Breast epithelium (tissue), 4 donors: ENCODE measurements around the gene PTPRA. TPM values are rescaled to one million over a fixed set of nuclear protein-coding genes. Genes with fewer than 3 reads are reported as not detected.

Experiments used
- DNase-seq, 2 donors: peaks; one replicate each; pipeline ENCODE4 v3.0.0-alpha.2; 2019; ENCODE audit warnings: low spot score in 2 of 2
- H3K27ac ChIP-seq, 2 donors: fragments of 200-600 bp; sonication (generic) in 1 of 2; one replicate each; pipeline ENCODE4 v1.5.1; 2016 to 2019; ENCODE audit warnings: mild to moderate bottlenecking in 1 of 2
- H3K27me3 ChIP-seq, 2 donors: fragments of 200-600 bp; sonication (generic) in 1 of 2; one replicate each; pipeline versions ENCODE4 v1.5.1 to v1.6.0; 2017 to 2019; ENCODE audit warnings: control low read depth in 1 of 2, mild to moderate bottlenecking in 1 of 2
- H3K36me3 ChIP-seq: fragments of 200-600 bp; one replicate; pipeline ENCODE4 v1.5.1; 2019
- H3K4me1 ChIP-seq, 2 donors: fragments of 200-600 bp; sonication (generic); one replicate each; pipeline ENCODE4 v1.5.1; 2016 to 2019; ENCODE audit warnings: control low read depth in 1 of 2
- H3K4me3 ChIP-seq, 3 donors: fragments of 200-600 bp; sonication (generic); 1 replicate in 2 of 3; 2 replicates in 1 of 3; pipeline ENCODE4 v1.5.1; 2016 to 2019; ENCODE audit warnings: mild to moderate bottlenecking in 3 of 3, moderate library complexity in 2 of 3
- H3K9me3 ChIP-seq, 2 donors: fragments of 200-600 bp; sonication (generic) in 1 of 2; one replicate each; pipeline ENCODE4 v1.5.1; 2016 to 2019; ENCODE audit warnings: control low read depth in 1 of 2
- CTCF ChIP-seq, 3 donors: fragments of 450-650 bp; IDR thresholded peaks; one replicate each; pipeline ENCODE4 v1.5.1; 2016 to 2017; ENCODE audit warnings: antibody characterized with exemption in 3 of 3, mild to moderate bottlenecking in 3 of 3, moderate library complexity in 3 of 3
- POLR2A ChIP-seq: fragments of 450-650 bp; IDR thresholded peaks from one replicate; pipeline ENCODE4 v1.6.1; 2016; ENCODE audit warnings: antibody characterized with exemption, mild to moderate bottlenecking, moderate library complexity
- POLR2AphosphoS5 ChIP-seq, 3 donors: sonication (generic); formaldehyde crosslinking; IDR thresholded peaks; one replicate each; pipeline ENCODE4 v1.6.1; 2017; ENCODE audit warnings: antibody characterized with exemption in 3 of 3
- intact Hi-C: fragments of 100-400 bp; cut with DNase I; formaldehyde crosslinking; loops from one replicate; pipeline ENCODE4 v1.15.1; 2023; ENCODE audit warnings: low total_unique reads
- total RNA-seq, 3 donors: library from RNA; depleted of rRNA; stranded (reverse); fragments of >200 nt; gene quantifications; one replicate each; pipeline ENCODE4 v1.1.0, GENCODE V29; 2016

Gene PTPRA
- total RNA-seq, 3 donors from 2014 or later = 89.1 to 102 (median 96.0) TPM

- DNase-seq = no peak
- Histone ChIP-seq H3K4me3 (no peak overlapping the region), H3K27ac (no peak overlapping the region), H3K9me3 (no peaks in the 10 kb centered on the region), H3K27me3 (no peaks in the 10 kb centered on the region), H3K4me1 (no peaks in the 10 kb centered on the region), H3K36me3 (no peaks in the 10 kb centered on the region)
- intact Hi-C loops = no loop called here
- TF ChIP-seq POLR2A (no peak), POLR2AphosphoS5 (IDR thresholded peaks at IDR 0.05) (no peak), CTCF (IDR thresholded peaks at IDR 0.05) (no peak)
Measured at GRCh38 chr20:2998728-2999127, 125.4 kb downstream of the PTPRA start.

GRCh38 chr20:3000852-3001523 lies 127.7 kb downstream of the PTPRA start:
- H3K27me3 ChIP-seq = no peaks in the 10 kb centered on the region
- no peak overlapping the region for H3K4me3 ChIP-seq
- intact Hi-C loops = no loop called here
- no peaks in the 10 kb centered on the region for H3K4me1 ChIP-seq
- no peaks in the 10 kb centered on the region for H3K36me3 ChIP-seq
- H3K27ac ChIP-seq = no peak overlapping the region
- no peak for DNase-seq
- no peak for TF ChIP-seq POLR2A
- peak in 2 of 3 donors; percentile 22 to 29 for TF ChIP-seq CTCF (IDR thresholded peaks at IDR 0.05)
- no peaks in the 10 kb centered on the region for H3K9me3 ChIP-seq

- H3K36me3 ChIP-seq = no peaks in the 10 kb centered on the region
- no peak for DNase-seq
Measured at GRCh38 chr20:3003416-3003815, 130.1 kb downstream of the PTPRA start.

GRCh38 chr20:3010985-3011723 lies 137.9 kb downstream of the PTPRA start:
- no peak for DNase-seq
- intact Hi-C loops = no loop called here
- Histone ChIP-seq H3K27me3 (no peaks in the 10 kb centered on the region), H3K4me1 (no peaks in the 10 kb centered on the region), H3K4me3 (no peak overlapping the region), H3K27ac (no peak overlapping the region), H3K36me3 (no peaks in the 10 kb centered on the region), H3K9me3 (no peaks in the 10 kb centered on the region)
- TF ChIP-seq POLR2AphosphoS5 (IDR thresholded peaks at IDR 0.05) = no peak
- no peak for TF ChIP-seq CTCF (IDR thresholded peaks at IDR 0.05)
- TF ChIP-seq POLR2A = no peak

More at GRCh38 chr20:3003416-3003815, 130.1 kb downstream of the PTPRA start:
- Histone ChIP-seq H3K9me3 (no peaks in the 10 kb centered on the region), H3K27ac (no peak overlapping the region), H3K4me1 (no peaks in the 10 kb centered on the region), H3K4me3 (no peak overlapping the region), H3K27me3 (no peaks in the 10 kb centered on the region)
- intact Hi-C loops = no loop called here
- TF ChIP-seq POLR2AphosphoS5 (IDR thresholded peaks at IDR 0.05) = no peak
- no peak for TF ChIP-seq POLR2A
- TF ChIP-seq CTCF (IDR thresholded peaks at IDR 0.05) = no peak

GRCh38 chr20:3011752-3012151 lies 138.5 kb downstream of the PTPRA start:
- no peak for TF ChIP-seq POLR2AphosphoS5 (IDR thresholded peaks at IDR 0.05)
- TF ChIP-seq POLR2A = no peak
- TF ChIP-seq CTCF (IDR thresholded peaks at IDR 0.05) = no peak
- Histone ChIP-seq H3K9me3 (no peaks in the 10 kb centered on the region), H3K4me1 (no peaks in the 10 kb centered on the region), H3K27me3 (no peaks in the 10 kb centered on the region), H3K27ac (no peak overlapping the region), H3K36me3 (no peaks in the 10 kb centered on the region), H3K4me3 (no peak overlapping the region)
- intact Hi-C loops = no loop called here
- no peak for DNase-seq
